Astrocyte of the spinal cord (primary cell): Measurements from ENCODE around the gene CCL11.

Source experiments
- DNase-seq: peaks from one replicate; pipeline ENCODE4 v3.0.0; 2011; ENCODE audit warnings: low read depth, low spot score
- H3K4me3 ChIP-seq: 2 replicates; pipeline ENCODE4 v1.5.1; 2011; ENCODE audit warnings: low read depth, mild to moderate bottlenecking, low read length, moderate library complexity
- CTCF ChIP-seq: IDR thresholded peaks from 2 replicates; pipeline ENCODE4 v1.5.1; 2012; ENCODE audit warnings: low read depth, mild to moderate bottlenecking, low read length, inconsistent platforms
- in situ Hi-C: cut with HindIII; loops from 2 replicates; pipeline ENCODE4 v1.10.0; 2017; ENCODE audit warnings: low sequenced_read_pairs

CCL11 gene

GRCh38 chr17:34301986-34302385 lies 16.4 kb downstream of the CCL11 start:
- H3K4me3 ChIP-seq = no peak overlapping the region
- in situ Hi-C loops = no loop called here
- no peak for TF ChIP-seq CTCF
- DNase-seq = no peak

- H3K4me3 ChIP-seq = no peak overlapping the region
- no peak for TF ChIP-seq CTCF
- in situ Hi-C loops = no loop called here
- no peak for DNase-seq
Measured at GRCh38 chr17:34302636-34303035, 17.1 kb downstream of the CCL11 start.

- no peak for DNase-seq
- no peak overlapping the region for H3K4me3 ChIP-seq
- no peak for TF ChIP-seq CTCF
- in situ Hi-C loops = no loop called here
Measured at GRCh38 chr17:34303606-34304005, 18.1 kb downstream of the CCL11 start.

GRCh38 chr17:34305061-34305460 lies 19.5 kb downstream of the CCL11 start:
- no peak overlapping the region for H3K4me3 ChIP-seq
- DNase-seq = no peak
- TF ChIP-seq CTCF = no peak
- in situ Hi-C loops = no loop called here

GRCh38 chr17:34305606-34306005 lies 20.1 kb downstream of the CCL11 start:
- TF ChIP-seq CTCF = no peak
- in situ Hi-C loops = no loop called here
- no peak overlapping the region for H3K4me3 ChIP-seq
- no peak for DNase-seq

- in situ Hi-C loops = no loop called here
- DNase-seq = peak; percentile 74
- peak; percentile 57 for TF ChIP-seq CTCF
Measured at GRCh38 chr17:34306466-34306865, 20.9 kb downstream of the CCL11 start.

GRCh38 chr17:34307110-34307509 lies 21.6 kb downstream of the CCL11 start:
- no peak for DNase-seq
- no peak overlapping the region for H3K4me3 ChIP-seq
- TF ChIP-seq CTCF = no peak
- in situ Hi-C loops = no loop called here

More at GRCh38 chr17:34306466-34306865, 20.9 kb downstream of the CCL11 start:
- H3K4me3 ChIP-seq = no peak overlapping the region
